Renal pelvis (tissue), 4 donors: ENCODE data around the gene ISOC2. TPM values are rescaled to one million over a fixed set of nuclear protein-coding genes. Genes with fewer than 3 reads are reported as not detected.
"Not testable (repeated sequence)": the region's sequence is repeated elsewhere in the genome, so short reads cannot be mapped to it uniquely, and the experiment has no call there.

Experiments
- DNase-seq: peaks from one replicate; pipeline ENCODE4 v3.0.0-alpha.2; 2013
- polyA plus RNA-seq, 3 donors: library from polyadenylated mRNA; unstranded; fragments of 120-200 nt; gene quantifications; one replicate each; pipeline ENCODE4 v1.2.1, GENCODE V29; 2013; ENCODE audit not compliant: insufficient read length in 3 of 3

ISOC2 gene
- polyA plus RNA-seq, 3 donors: 42.6 to 52.1 (median 50.0) TPM

- no peak for DNase-seq
Measured at GRCh38 chr19:55443045-55443823, 18.2 kb downstream of the ISOC2 start, which contains the start of gene SHISA7. TSS of gene SHISA7 (minus strand) at chr19:55443300. CDS start at chr19:55442863, 437 bp downstream.

- DNase-seq: no peak
Measured at GRCh38 chr19:55442372-55442961, 19.0 kb downstream of the ISOC2 start.

GRCh38 chr19:55441692-55442321 is 19.6 kb downstream of the ISOC2 start:
- DNase-seq: no peak

GRCh38 chr19:55441319-55441691 is 20.1 kb downstream of the ISOC2 start:
- no peak for DNase-seq

- no peak for DNase-seq
Measured at GRCh38 chr19:55440411-55441105, 20.9 kb downstream of the ISOC2 start.

- no peak for DNase-seq
Measured at GRCh38 chr19:55439052-55439451, 22.4 kb downstream of the ISOC2 start.

- peak; percentile 77 for DNase-seq
Measured at GRCh38 chr19:55437410-55437809, 24.0 kb downstream of the ISOC2 start.

- DNase-seq: no peak
Measured at GRCh38 chr19:55436847-55437246, 24.6 kb downstream of the ISOC2 start.

- DNase-seq: no peak
Measured at GRCh38 chr19:55435020-55435419, 26.4 kb downstream of the ISOC2 start.

- DNase-seq: no peak
Measured at GRCh38 chr19:55434356-55434919, 27.0 kb downstream of the ISOC2 start.

- no peak for DNase-seq
Measured at GRCh38 chr19:55433292-55433691, 28.1 kb downstream of the ISOC2 start.

GRCh38 chr19:55432241-55432959 is 29.0 kb downstream of the ISOC2 start:
- DNase-seq: no peak

- DNase-seq: no peak
Measured at GRCh38 chr19:55431183-55431582, 30.3 kb downstream of the ISOC2 start.

- DNase-seq: no peak
Measured at GRCh38 chr19:55426042-55426441, 35.4 kb downstream of the ISOC2 start.

- DNase-seq: no peak
Measured at GRCh38 chr19:55424518-55424917, 36.9 kb downstream of the ISOC2 start.

- no peak for DNase-seq
Measured at GRCh38 chr19:55423225-55424005, 38.0 kb downstream of the ISOC2 start.

GRCh38 chr19:55421281-55421680 is 40.2 kb downstream of the ISOC2 start:
- not testable (repeated sequence) for DNase-seq

GRCh38 chr19:55419624-55420236 is 41.7 kb downstream of the ISOC2 start:
- no peak for DNase-seq

- no peak for DNase-seq
Measured at GRCh38 chr19:55419103-55419502, 42.3 kb downstream of the ISOC2 start.

- DNase-seq: peak; percentile 82
Measured at GRCh38 chr19:55418185-55418584, 43.3 kb downstream of the ISOC2 start.
